ENCODE measurements around the gene F2R. TPM values are rescaled to one million over a fixed set of nuclear protein-coding genes. Genes with fewer than 3 reads are reported as not detected.

The F2R gene
- total and polyA plus RNA-seq, 3 donors from 2014 or later, result 17.9 to 29.9 (median 28.0) TPM

DNA sequence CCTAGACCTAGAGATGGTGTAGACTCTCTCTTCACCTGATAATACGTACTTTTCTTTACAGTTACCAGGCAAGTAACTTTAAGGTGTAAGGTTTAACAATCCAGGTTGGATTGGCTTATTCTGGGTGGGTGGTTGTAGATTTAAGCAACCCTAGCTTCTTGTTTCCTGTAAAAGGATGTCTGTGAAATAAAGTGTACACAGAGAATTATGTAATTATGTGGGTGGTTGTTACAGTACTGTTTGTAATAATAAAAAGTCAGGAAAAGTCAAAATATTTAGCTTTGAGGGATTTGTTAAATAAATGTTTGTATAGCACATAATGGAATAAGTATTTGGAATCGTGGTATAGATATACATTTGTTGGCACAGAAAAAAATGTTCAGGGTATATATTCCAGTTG lies 43.7 kb upstream of the F2R start:
- no peaks in the 10 kb centered on the region for H3K9me3 ChIP-seq
- DNase-seq, result no peak
- TF ChIP-seq POLR2A (IDR thresholded peaks at IDR 0.05), result no peak
- TF ChIP-seq, protein P1, sequence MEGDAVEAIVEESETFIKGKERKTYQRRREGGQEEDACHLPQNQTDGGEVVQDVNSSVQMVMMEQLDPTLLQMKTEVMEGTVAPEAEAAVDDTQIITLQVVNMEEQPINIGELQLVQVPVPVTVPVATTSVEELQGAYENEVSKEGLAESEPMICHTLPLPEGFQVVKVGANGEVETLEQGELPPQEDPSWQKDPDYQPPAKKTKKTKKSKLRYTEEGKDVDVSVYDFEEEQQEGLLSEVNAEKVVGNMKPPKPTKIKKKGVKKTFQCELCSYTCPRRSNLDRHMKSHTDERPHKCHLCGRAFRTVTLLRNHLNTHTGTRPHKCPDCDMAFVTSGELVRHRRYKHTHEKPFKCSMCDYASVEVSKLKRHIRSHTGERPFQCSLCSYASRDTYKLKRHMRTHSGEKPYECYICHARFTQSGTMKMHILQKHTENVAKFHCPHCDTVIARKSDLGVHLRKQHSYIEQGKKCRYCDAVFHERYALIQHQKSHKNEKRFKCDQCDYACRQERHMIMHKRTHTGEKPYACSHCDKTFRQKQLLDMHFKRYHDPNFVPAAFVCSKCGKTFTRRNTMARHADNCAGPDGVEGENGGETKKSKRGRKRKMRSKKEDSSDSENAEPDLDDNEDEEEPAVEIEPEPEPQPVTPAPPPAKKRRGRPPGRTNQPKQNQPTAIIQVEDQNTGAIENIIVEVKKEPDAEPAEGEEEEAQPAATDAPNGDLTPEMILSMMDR (IDR thresholded peaks at IDR 0.05), result no peak
- H3K27me3 ChIP-seq, result no peaks in the 10 kb centered on the region
- intact Hi-C loops (cut with DNase I; ENCODE audit: low total_unique reads), result no loop called here
- H3K27ac ChIP-seq, result no peak overlapping the region
- H3K4me1 ChIP-seq, result no peaks in the 10 kb centered on the region
- 86 to 87% methylated on average over 2 of the region's 2 CpGs for WGBS, 2 donors
- no peaks in the 10 kb centered on the region for H3K36me3 ChIP-seq (ENCODE audit: low read depth, missing control alignments)
- H3K4me3 ChIP-seq, result no peak overlapping the region

DNA sequence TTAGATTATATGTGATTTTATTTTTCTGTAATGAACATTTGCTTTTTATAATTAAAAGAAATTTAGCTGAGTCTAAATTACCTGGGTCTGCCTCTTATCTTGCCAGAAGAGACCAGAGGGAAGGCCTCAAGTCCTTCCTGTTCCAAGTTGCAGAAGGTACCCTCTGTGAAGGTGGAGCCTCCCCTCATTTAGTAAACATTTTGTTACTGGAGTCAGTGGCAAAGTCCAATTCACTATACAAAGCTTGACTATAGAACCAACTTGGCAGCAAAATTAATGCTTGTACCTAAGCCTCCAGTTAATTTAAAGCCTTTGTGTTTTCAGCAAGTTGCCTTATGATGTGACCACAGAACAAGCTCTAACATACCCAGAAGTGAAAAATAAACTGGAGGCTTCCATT lies 42.8 kb upstream of the F2R start:
- intact Hi-C loops (cut with DNase I; ENCODE audit: low total_unique reads), result no loop called here
- Histone ChIP-seq H3K9me3 (no peaks in the 10 kb centered on the region), H3K27ac (no peak overlapping the region), H3K4me1 (no peaks in the 10 kb centered on the region), H3K4me3 (no peak overlapping the region), H3K27me3 (no peaks in the 10 kb centered on the region), H3K36me3 (ENCODE audit: low read depth, missing control alignments) (no peaks in the 10 kb centered on the region)
- TF ChIP-seq, protein P1 (IDR thresholded peaks at IDR 0.05), result no peak
- TF ChIP-seq POLR2A (IDR thresholded peaks at IDR 0.05), result no peak
- DNase-seq, result no peak

GRCh38 chr5:76674330-76675066 lies 41.4 kb upstream of the F2R start:
- H3K27ac ChIP-seq, result no peak overlapping the region
- no peak for DNase-seq
- no peak overlapping the region for H3K4me3 ChIP-seq
- H3K4me1 ChIP-seq, result no peaks in the 10 kb centered on the region
- WGBS, 2 donors, result 67 to 74% methylated on average over 8 of the region's 8 CpGs
- no peaks in the 10 kb centered on the region for H3K36me3 ChIP-seq (ENCODE audit: low read depth, missing control alignments)
- TF ChIP-seq, protein P1 (IDR thresholded peaks at IDR 0.05), result no peak
- H3K27me3 ChIP-seq, result no peaks in the 10 kb centered on the region
- H3K9me3 ChIP-seq, result no peaks in the 10 kb centered on the region
- intact Hi-C loops (cut with DNase I; ENCODE audit: low total_unique reads), result no loop called here

DNA sequence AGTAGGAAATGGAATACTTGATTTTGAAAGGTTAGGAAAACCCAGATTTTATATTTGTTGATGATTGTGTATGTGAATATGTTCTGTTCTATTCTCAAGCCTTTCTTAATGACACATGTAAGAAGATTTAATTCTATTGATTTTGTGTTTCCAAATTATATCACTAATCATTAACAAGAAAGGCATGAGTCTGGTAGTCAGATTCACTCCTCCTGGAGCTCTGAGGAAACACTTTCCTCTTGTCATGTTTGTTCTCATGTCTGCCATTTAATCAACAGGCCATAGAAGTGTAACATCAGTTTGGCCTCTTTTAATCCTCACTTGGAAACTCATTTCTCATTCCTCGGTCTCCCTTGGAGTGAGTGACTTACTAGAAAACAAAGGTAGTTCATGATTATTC lies 40.6 kb upstream of the F2R start:
- H3K9me3 ChIP-seq, result no peaks in the 10 kb centered on the region
- no peak overlapping the region for H3K27ac ChIP-seq
- TF ChIP-seq, protein P1 (IDR thresholded peaks at IDR 0.05), result no peak
- no peak for TF ChIP-seq POLR2A (IDR thresholded peaks at IDR 0.05)
- H3K4me1 ChIP-seq, result no peaks in the 10 kb centered on the region
- H3K36me3 ChIP-seq (ENCODE audit: low read depth, missing control alignments), result no peaks in the 10 kb centered on the region
- DNase-seq, result no peak
- H3K4me3 ChIP-seq, result no peak overlapping the region
- H3K27me3 ChIP-seq, result no peaks in the 10 kb centered on the region
- WGBS, 2 donors, result 94 to 100% methylated on average over 1 of the region's 1 CpG
- intact Hi-C loops (cut with DNase I; ENCODE audit: low total_unique reads), result no loop called here

- no peak overlapping the region for H3K4me3 ChIP-seq
- 93 to 98% methylated on average over 8 of the region's 8 CpGs for WGBS, 2 donors
- TF ChIP-seq, protein P1 (IDR thresholded peaks at IDR 0.05), result no peak
- no peak for TF ChIP-seq POLR2A (IDR thresholded peaks at IDR 0.05)
- H3K27me3 ChIP-seq, result no peaks in the 10 kb centered on the region
- no peaks in the 10 kb centered on the region for H3K9me3 ChIP-seq
- no peaks in the 10 kb centered on the region for H3K36me3 ChIP-seq (ENCODE audit: low read depth, missing control alignments)
- DNase-seq, result no peak
- no peak overlapping the region for H3K27ac ChIP-seq
- intact Hi-C loops (cut with DNase I; ENCODE audit: low total_unique reads), result no loop called here
- H3K4me1 ChIP-seq, result no peaks in the 10 kb centered on the region
These were observed 38.0 kb upstream of the F2R start for GRCh38 chr5:76677849-76678472.

All from testis (tissue), 3 donors.